BJ (cell line): ENCODE results near the gene PNKP. TPM values are rescaled to one million over a fixed set of nuclear protein-coding genes. Genes with fewer than 3 reads are reported as not detected.

Experiments used
- CTCF ChIA-PET: fragments of 350-600 bp; formaldehyde crosslinking; extraction: SDS; loops from one replicate; lab custom pipeline; 2021; ENCODE audit warnings: antibody characterized with exemption, inconsistent platforms; lab: Yijun Ruan, JAX
- POLR2A ChIA-PET: fragments of 300-600 bp; sonication (Branson Sonifier 250); formaldehyde crosslinking; extraction: SDS; loops from one replicate; lab custom pipeline; 2021; ENCODE audit warnings: antibody characterized with exemption; lab: Charles Lee
- DNase-seq: peaks from one replicate; pipeline ENCODE4 v3.0.0-alpha.2; 2011; ENCODE audit warnings: low read depth
- H3K27me3 ChIP-seq: 2 replicates; pipeline ENCODE4 v1.6.0; 2011; ENCODE audit warnings: low read length; ENCODE audit not compliant: control insufficient read depth, insufficient read depth
- H3K36me3 ChIP-seq: 2 replicates; pipeline ENCODE4 v1.5.1; 2011; ENCODE audit warnings: low read length; ENCODE audit not compliant: control insufficient read depth, insufficient read depth
- H3K4me3 ChIP-seq: 2 replicates; pipeline ENCODE4 v1.5.1; 2011; ENCODE audit warnings: low read depth, mild to moderate bottlenecking, control low read depth, low read length
- CTCF ChIP-seq: IDR thresholded peaks from 2 replicates; pipeline ENCODE4 v1.5.1; 2011; ENCODE audit warnings: low read depth, mild to moderate bottlenecking, control low read depth, inconsistent platforms, low read length, moderate library complexity; ENCODE audit not compliant: insufficient read depth
- polyA plus RNA-seq: library from polyadenylated mRNA; depleted of rRNA; stranded (reverse); fragments of >200 nt; gene quantifications from 2 replicates; pipeline ENCODE4 v1.2.3, GENCODE V29; 2011

The PNKP gene
- polyA plus RNA-seq, 1 experiment = 28.9 TPM

GRCh38 chr19:49887665-49888509 is 20.5 kb upstream of the PNKP start:
- no peak for DNase-seq
- CTCF ChIA-PET = no interaction called here

GRCh38 chr19:49887037-49887664 is 19.8 kb upstream of the PNKP start:
- H3K27me3 ChIP-seq = no peaks in the 10 kb centered on the region; the same call in 1 of the 2 replicates
- no peak overlapping the region for H3K4me3 ChIP-seq
- POLR2A ChIA-PET = no interaction called here
- peaks cover 25% of the 10 kb centered on the region for H3K36me3 ChIP-seq
- CTCF ChIA-PET = no interaction called here
- TF ChIP-seq CTCF = no peak
- DNase-seq = no peak

More at GRCh38 chr19:49887665-49888509, 20.5 kb upstream of the PNKP start:
- TF ChIP-seq CTCF = no peak
- no peaks in the 10 kb centered on the region; the same call in 1 of the 2 replicates for H3K27me3 ChIP-seq
- no peak overlapping the region for H3K4me3 ChIP-seq
- POLR2A ChIA-PET = no interaction called here
- H3K36me3 ChIP-seq = peaks cover 20% of the 10 kb centered on the region

GRCh38 chr19:49884760-49885159 is 17.4 kb upstream of the PNKP start:
- Histone ChIP-seq H3K4me3 (no peak overlapping the region), H3K36me3 (peaks cover 44% of the 10 kb centered on the region), H3K27me3 (no peaks in the 10 kb centered on the region)
- no peak for TF ChIP-seq CTCF
- CTCF ChIA-PET = no interaction called here
- POLR2A ChIA-PET = no interaction called here
- no peak for DNase-seq

- CTCF ChIA-PET = no interaction called here
- no peak for DNase-seq
- Histone ChIP-seq H3K4me3 (no peak overlapping the region), H3K27me3 (no peaks in the 10 kb centered on the region), H3K36me3 (peaks cover 45% of the 10 kb centered on the region)
- no peak for TF ChIP-seq CTCF
- POLR2A ChIA-PET = no interaction called here
These were observed 16.7 kb upstream of the PNKP start for GRCh38 chr19:49884109-49884508.

GRCh38 chr19:49883094-49883493 is 15.7 kb upstream of the PNKP start:
- POLR2A ChIA-PET = no interaction called here
- no peak for DNase-seq
- CTCF ChIA-PET = no interaction called here
- Histone ChIP-seq H3K27me3 (no peaks in the 10 kb centered on the region), H3K36me3 (peaks cover 45% of the 10 kb centered on the region), H3K4me3 (no peak overlapping the region)
- no peak for TF ChIP-seq CTCF
